GM19099 (cell line): Measurements from ENCODE around the gene SLX4.

Experiments used
- POLR2A ChIP-seq: IDR thresholded peaks from 3 replicates; pipeline ENCODE4 v1.6.1; 2011; ENCODE audit warnings: low read depth; ENCODE audit not compliant: insufficient read length; ENCODE audit errors: extremely low read depth

The SLX4 gene

GRCh38 chr16:3580686-3581085 lies 30.7 kb downstream of the SLX4 start:
- TF ChIP-seq POLR2A = no peak

GRCh38 chr16:3580251-3580651 lies 31.2 kb downstream of the SLX4 start:
- TF ChIP-seq POLR2A = no peak

GRCh38 chr16:3579776-3580175 lies 31.6 kb downstream of the SLX4 start:
- TF ChIP-seq POLR2A = no peak

- TF ChIP-seq POLR2A = peak; percentile 53
Measured at GRCh38 chr16:3578610-3579551, 32.5 kb downstream of the SLX4 start.

- no peak for TF ChIP-seq POLR2A
Measured at GRCh38 chr16:3578121-3578520, 33.3 kb downstream of the SLX4 start.

- TF ChIP-seq POLR2A = peak; percentile 71
Measured at GRCh38 chr16:3577302-3577752, 34.1 kb downstream of the SLX4 start, which contains the start of gene NLRC3. Gene NLRC3 (minus strand): TSS chr16:3577403. CDS start chr16:3565036, 12,367 bp downstream.

GRCh38 chr16:3576211-3576610 lies 35.2 kb downstream of the SLX4 start:
- TF ChIP-seq POLR2A = no peak

GRCh38 chr16:3575491-3575890 lies 35.9 kb downstream of the SLX4 start:
- no peak for TF ChIP-seq POLR2A

- TF ChIP-seq POLR2A = no peak
Measured at GRCh38 chr16:3574195-3574594, 37.2 kb downstream of the SLX4 start.

GRCh38 chr16:3573146-3573815 lies 38.1 kb downstream of the SLX4 start:
- no peak for TF ChIP-seq POLR2A

GRCh38 chr16:3570420-3571062 lies 40.9 kb downstream of the SLX4 start:
- TF ChIP-seq POLR2A = no peak

- no peak for TF ChIP-seq POLR2A
Measured at GRCh38 chr16:3569851-3570250, 41.6 kb downstream of the SLX4 start.

- TF ChIP-seq POLR2A = no peak
Measured at GRCh38 chr16:3566990-3567389, 44.4 kb downstream of the SLX4 start.

- no peak for TF ChIP-seq POLR2A
Measured at GRCh38 chr16:3564889-3565141, 46.6 kb downstream of the SLX4 start.

- no peak for TF ChIP-seq POLR2A
Measured at GRCh38 chr16:3564130-3564888, 47.1 kb downstream of the SLX4 start.
